Stomach (tissue), 4 donors: ENCODE results near the gene MTHFSD.

Experiments used
- CTCF ChIP-seq, 7 experiments: fragments of 450-650 bp in 4 of 7; fragments of 200-600 bp in 3 of 7; sonication (generic) in 3 of 7; IDR thresholded peaks; one replicate each; pipeline ENCODE4 v1.5.1; 2016 to 2019; ENCODE audit warnings: antibody characterized with exemption in 7 of 7, control low read depth in 2 of 7, mild to moderate bottlenecking in 1 of 7
- POLR2A ChIP-seq, 4 donors: fragments of 450-650 bp; IDR thresholded peaks; one replicate each; pipeline ENCODE4 v1.6.1; 2016; ENCODE audit warnings: antibody characterized with exemption in 4 of 4, control low read depth in 2 of 4, mild to moderate bottlenecking in 1 of 4, moderate library complexity in 1 of 4
- POLR2AphosphoS5 ChIP-seq, 3 donors: sonication (generic); formaldehyde crosslinking; IDR thresholded peaks; one replicate each; pipeline ENCODE4 v1.6.1; 2016; ENCODE audit warnings: antibody characterized with exemption in 3 of 3

- TF ChIP-seq CTCF (IDR thresholded peaks at IDR 0.05) (no peak), POLR2AphosphoS5 (IDR thresholded peaks at IDR 0.05) (no peak), POLR2A (IDR thresholded peaks at IDR 0.05) (no peak)
Measured at GRCh38 chr16:86495756-86496261, 59.2 kb downstream of the MTHFSD start.
